ENCODE measurements around the gene PADI6.

Gene PADI6

DNA sequence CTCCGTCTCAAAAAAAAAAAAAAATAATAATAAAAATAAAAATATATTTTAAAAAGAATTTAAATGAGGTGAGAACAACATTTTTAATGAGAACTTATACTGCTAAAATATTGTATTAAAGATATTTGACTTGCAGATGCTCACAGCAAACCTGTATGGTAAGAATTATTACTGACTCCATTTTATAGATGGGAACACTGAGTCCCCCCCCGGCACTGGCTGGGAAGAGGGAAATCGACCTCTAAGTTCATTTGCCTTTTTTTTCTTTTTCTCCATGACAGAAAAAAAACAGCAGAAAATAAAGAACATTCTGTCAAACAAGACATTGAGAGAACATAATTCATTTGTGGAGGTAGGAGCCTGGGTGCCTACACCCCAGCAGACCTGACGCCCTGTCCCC, 13.4 kb upstream of the PADI6 start:
- DNase-seq: no peak

DNA sequence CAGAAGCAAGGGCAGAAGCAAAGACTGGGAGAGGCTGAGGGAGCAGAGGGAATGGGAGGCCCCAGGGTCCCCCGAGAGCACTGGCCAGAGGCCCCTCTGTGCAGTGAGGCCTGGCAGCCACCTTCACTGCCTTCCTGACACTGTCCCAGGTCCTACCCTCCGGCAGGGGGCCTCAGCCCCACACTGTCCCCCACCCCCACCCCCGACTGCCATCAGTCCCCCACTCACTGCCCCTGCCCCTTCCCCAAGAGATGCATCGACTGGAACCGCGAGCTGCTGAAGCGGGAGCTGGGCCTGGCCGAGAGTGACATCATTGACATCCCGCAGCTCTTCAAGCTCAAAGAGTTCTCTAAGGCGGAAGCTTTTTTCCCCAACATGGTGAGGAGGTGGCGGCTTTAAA, 13.0 kb upstream of the PADI6 start:
- DNase-seq: no peak

DNA sequence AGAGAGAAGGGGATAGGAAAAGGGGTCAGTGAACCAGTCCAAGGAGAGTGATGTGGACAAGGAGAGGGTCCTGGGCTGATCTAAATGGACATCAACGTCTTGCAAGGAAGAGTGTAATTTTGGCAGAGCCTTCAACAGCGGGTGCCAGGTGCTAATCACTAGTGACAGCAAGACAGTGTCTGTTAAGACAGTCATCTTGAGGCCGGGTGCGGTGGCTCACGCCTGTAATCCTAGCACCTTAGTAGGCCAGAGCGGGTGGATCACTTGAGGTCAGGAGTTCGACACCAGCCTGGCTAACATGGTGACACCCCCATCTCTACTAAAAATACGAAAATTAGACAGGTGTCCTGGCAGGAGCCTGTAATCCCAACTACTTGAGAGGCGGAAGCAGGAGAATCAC, 12.2 kb upstream of the PADI6 start:
- DNase-seq: no peak

DNA sequence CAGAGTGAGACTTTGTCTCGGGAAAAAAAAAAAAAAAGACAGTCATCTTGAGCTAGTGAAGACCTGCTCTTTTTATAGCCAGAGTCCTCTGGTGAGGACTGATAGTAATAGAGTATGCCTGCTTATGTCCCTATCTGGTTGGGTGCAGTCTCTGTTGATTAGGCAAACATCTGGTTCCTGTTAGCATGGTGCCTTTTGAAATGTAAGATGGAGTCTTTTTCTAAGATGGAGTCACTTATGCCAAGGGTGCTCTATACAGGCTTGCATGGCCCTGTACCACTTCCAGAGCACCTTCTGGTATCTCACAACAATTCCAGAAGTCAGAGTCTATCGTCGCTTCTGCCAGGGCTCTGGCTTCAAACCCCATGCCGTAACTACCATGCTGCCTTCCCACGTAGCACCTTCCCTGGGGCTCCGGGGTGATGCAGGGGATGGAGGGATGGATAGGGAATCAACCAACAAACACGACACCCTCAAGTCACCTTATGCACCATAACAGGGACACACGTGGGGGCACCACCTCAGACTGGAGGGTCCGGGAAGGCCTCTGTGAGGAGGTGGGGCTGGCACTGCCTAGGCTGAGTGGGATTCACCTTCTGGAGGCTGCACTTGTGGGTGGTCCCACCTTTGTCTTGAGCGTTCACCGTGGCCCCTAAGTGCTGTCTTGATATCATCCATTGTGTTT, 11.6 kb upstream of the PADI6 start:
- DNase-seq: no peak

DNA sequence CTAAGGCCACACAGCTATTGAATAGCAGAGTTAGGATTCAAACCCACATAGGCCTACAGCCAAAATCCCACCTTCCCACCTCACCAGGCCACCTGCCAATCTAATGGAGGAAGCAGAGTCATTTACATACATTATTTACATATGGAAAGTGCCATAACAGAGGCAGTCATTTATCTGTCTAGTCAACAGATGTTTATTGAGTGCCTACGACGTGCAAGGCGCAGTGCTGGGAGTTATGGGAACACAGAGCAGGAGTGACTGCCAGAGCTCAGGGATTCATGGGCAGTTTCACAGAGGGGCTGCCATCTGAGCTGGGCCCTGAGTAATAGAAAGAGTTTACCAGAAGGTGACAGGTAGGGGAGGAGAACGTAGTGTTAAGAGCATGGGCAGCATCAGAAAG, 10.3 kb upstream of the PADI6 start:
- DNase-seq: no peak

DNA sequence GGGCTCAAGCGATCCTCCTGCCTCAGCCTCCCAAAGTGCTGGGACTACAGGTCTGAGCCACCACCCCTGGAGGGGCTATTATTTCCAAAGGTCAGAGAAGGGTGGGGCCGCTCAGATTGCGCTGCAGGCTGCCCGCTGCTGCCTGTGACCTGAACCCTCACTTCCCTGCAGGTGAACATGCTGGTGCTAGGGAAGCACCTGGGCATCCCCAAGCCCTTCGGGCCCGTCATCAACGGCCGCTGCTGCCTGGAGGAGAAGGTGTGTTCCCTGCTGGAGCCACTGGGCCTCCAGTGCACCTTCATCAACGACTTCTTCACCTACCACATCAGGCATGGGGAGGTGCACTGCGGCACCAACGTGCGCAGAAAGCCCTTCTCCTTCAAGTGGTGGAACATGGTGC, 8.6 kb upstream of the PADI6 start:
- no peak for DNase-seq

DNA sequence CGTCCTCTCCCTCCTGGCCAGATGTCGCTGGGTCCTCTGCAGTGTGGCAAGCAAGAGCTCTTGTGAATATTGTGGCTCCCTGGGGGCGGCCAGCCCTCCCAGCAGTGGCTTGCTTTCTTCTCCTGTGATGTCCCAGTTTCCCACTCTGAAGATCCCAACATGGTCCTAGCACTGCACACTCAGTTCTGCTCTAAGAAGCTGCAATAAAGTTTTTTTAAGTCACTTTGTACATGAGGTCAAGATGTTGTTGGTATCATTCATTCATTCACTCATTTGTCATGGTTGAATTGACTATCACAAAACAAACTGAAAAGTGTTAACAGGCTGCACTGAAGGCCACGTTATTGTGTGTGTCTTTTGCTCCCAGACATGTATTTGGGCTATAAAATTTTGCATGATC, 8.2 kb upstream of the PADI6 start:
- no peak for DNase-seq

DNA sequence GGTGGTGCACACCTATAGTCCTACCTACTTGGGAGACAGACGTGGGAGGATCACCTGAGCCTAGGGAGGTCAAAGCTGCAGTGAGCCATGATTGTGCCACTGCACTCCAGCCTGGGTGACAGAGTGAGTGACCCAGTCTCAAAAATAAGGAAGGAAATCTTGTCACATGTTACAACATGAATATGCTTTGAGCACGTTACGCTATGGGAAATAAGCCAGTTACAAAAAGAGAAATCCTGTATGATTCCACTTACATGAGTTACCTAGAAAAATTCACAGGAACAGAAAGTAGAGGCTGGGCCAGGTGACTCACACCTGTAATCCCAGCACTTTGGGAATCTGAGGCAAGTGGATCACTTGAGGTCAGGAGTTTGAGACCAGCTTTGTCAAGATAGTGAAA, 6.7 kb upstream of the PADI6 start:
- DNase-seq: no peak

DNA sequence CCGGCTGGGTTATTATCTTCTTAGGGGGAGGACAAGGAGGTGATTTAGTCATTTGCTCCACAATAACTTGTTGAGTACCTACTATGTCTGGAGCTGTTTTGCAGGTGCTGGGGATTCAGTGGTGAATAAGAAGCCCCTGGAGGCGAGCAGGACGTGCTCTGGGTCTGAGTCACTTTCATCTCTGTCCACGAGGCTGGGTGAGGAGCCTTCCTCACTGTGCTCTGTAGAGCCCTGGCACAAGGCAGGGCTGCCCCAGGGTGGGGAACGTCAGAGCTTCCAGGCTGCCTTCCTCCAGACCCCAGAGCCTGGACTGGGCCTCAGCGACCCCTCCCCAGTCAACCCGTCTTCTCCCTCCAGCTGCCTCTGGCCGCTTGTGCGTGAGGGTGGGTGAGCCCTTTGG, 2.5 kb upstream of the PADI6 start:
- DNase-seq: no peak

DNA sequence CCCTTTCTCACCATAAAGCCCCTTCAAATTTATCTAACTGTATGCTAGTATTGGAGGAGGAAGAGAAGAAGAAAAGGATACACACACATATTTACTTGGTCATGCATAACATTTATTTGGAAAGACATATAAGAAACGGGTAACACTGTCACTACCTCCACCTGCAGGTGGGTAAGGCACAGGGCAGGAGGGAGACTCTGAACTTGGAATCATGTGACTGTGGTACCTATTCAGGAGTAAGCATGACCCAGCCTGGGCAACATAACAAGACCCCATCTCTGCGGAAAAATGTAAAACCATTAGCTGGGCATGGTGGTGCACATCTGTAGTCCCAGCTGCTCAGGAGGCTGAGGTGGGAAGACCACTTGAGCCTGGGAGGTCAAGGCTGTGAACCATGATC, 1.4 kb upstream of the PADI6 start:
- DNase-seq: no peak

DNA sequence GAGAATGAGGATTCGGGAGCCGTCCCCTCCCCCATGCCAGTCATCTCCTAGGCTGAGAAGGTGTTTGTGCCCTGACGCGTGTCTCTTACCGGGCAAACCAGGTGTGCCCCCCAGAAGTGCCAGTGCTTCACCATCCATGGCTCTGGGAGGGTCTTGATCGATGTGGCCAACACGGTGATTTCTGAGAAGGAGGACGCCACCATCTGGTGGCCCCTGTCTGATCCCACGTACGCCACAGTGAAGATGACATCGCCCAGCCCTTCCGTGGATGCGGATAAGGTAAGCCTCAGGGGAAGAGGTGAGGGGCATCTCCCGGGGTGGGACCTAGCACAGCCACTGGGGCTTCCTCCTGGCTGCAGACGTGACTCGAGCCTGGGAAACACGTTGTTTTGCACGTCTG, 959 bp downstream of the PADI6 start:
- no peak for DNase-seq

DNA sequence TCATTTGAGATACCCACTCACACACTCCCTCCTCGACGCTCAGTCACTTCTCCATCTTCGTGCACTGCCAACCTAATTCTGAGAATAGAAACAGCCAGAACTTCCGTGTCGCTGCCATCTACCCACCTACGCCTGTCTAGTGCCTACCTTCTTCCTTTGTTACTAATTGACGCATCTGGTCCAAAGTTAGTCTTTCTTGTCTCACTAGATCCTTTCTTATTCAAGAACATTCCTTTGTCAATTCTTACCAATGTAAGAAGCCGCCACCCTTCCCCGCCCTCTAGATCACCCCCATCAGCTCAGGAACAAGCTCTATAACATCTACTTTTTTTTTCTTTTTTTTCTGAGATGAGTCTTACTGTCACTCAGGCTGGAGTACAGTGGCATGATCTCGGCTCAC, 3.7 kb downstream of the PADI6 start:
- no peak for DNase-seq

DNA sequence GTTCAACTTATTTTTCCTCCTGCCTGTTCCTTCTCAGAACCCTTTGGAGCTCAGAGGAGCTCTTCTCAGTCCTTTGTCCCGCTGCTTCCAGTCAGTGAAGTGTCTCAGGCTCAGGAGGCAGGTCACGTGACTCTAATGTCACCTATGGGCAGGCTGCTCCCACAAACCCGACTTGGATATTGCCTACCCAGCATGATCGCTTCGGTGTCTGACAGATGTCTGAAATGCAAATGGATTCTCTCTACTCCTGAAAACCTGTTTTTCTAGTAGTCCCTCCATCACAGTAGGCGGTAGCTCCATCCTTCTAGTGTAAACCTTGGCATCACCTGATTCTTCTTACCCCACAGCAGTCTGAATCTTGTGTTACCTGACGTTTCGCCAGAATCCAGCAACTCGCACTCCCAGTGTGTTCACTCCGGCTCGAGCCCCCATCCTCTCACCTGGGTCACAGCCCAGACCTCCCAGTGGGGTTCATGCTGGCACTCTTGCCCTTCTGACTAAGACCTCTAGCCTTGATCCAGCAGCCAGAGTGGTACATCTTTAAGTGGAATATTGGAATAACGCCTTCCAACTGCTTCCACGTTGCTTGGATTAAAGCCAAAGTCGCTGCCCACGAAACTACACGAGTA, 5.4 kb downstream of the PADI6 start:
- DNase-seq: peak; percentile 8

DNA sequence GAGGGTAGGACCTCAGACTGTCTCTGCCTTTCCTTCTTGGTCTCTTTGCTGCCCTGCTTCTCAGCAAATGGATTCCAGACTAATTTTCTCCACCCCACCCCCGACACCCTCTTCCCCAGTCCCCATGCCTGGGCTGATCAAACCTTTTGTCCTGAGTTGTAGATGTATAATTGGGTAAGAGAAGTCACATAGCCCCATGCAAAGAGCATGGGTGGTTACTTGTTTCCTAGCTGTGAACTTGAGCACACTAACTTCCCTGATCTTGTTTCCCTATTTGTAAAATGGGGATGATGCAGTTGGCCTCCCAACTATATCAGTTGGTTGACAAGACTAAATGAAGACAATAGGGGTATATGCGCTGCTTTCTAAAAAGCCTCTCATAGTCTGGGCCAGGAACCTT, 9.2 kb downstream of the PADI6 start:
- no peak for DNase-seq

DNA sequence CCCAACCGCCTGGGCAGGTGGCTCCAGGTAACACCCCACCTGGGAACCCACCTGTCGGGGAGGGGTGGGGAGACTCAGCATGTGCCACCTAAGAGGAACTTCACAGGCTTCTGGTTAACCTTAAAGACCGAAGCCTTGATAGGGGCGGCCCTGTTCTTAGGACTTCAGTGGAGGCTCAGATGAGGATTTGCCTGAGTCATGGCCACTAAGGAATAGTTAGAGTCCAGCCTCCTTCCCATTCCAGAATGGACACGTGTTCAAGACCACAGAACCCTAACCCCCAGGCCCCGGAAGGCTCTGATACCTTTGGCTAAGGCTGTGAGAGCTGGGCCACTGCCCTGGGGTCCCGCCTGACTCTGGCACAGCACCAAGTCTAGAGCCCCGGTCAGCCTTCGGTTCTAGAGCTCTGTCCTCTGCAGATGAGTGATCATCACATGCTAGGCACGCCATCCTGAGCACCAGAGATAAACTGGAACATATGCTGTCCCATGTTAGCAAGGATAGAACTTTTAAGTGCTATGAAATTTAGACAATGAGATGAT, 20.3 kb downstream of the PADI6 start:
- no peak for DNase-seq

DNA sequence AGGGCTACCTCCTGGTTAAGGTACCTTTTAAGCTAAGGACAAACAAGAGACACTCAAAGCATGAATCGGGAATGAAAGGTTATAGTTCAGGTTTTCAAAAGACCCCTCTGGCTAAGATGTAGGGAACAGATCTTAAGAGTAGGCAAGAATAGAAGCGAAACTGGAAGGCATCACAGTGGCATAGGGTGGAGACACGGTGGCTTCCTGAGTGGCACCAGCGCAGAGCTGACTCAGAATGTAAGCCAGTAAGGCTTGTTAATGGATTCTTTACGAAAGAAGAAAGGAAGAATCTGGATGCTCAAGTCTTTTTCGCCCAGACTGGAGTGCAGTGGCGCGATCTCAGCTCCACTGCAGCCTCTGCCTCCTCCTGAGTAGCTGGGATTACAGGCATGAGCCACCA, 21.2 kb downstream of the PADI6 start:
- no peak for DNase-seq

DNA sequence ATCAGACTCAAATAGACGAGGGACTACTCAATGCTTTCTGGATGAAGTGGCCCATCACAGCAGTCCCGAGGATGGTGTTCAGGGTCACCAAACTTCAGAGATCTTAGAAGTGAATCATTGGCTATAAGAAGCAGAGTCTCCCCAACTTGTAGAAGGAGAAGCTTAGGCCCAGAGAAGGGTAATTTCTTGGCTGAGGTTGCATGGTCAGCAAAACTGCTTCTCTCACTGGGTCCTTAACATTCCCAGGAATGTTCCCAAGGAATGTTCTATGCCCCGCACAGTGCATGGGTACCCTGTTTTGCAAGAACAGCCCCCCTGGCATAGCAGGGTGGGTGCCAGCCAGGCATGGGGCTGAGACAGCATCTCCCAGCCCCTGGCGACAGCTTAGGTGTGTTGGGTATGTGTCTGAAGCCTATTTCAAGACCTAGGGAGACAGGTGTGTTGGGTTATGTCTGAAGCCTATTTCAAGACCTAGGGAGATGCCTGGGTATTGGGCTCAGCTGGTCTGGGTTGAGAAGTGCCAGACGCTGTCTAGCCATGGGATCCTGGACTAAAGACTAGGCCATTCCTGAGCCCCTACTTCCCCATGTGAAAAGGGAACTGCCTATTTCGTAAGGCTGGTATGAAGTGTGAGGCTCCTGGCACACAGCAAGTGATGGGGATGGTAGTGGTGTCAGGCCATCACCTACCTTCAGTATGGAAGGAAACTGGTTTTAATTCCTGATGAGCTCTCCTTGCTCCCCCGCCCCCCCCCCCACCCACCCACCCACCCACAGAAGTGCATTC, 26.1 kb downstream of the PADI6 start:
- no peak for DNase-seq

DNA sequence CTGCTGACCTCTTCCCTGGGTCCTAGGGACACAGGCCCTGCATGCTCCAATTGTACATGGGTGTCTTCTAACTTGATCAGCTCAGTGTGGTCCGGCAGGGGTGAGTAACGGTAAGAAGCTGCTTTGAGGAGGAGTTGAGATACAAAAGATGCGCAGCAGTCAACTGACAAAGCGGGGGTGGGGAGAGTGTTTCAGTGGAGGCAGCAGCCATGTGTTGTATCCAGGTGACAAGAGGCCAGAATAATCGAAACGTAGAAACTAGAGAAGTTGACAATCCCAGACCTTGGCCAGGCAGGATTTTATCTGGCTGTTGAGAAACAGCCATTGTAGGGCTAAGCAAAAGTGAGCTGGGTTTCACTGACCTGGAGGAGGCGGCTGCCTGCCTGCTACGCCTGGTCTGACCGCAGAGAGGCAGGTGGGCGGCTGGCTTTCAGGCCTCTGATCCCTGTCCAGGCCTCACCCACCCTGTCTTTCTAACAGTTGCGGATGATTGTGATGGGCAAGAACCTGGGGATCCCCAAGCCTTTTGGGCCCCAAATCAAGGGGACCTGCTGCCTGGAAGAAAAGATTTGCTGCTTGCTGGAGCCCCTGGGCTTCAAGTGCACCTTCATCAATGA, 28.8 kb downstream of the PADI6 start:
- DNase-seq: no peak

DNA sequence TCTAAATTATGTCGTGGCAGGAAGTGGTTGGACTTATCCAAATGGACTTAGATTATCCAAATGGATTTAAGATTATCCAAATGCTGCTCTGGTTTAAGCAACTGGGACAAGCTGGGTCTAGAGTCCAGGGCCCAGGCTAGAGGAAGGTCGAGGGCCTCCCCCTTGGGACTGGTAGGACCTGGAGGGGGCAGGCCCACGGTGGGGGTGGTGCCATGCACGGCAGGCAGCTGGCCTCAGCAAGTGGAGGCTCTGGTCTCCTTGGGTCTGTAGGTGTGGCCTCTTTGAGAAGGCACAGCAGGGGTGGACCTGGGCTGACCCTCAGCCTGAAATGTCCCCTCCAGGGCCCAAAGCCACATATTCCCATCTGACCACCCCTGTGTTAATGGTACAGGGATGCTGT, 29.8 kb downstream of the PADI6 start:
- no peak for DNase-seq

DNA sequence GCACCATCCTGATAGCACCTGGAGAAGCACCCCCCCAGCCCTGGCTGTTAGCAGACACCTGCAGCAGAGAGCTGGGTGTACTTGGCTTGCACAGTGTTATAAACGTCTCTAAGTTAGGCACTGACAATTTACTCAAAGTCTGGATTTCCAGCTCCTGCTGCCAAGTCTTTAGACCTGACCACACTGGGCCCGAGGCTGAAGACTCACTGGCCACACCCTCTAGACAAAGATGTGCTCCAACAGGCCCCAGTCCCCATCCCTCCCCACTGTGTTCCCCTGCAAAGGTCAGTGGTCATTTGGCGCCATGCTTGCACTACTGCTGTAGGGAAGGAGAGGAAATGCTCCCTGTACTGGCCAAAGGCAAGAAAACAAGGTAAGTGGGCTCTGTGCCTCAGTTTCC, 31.1 kb downstream of the PADI6 start:
- DNase-seq: no peak

DNA sequence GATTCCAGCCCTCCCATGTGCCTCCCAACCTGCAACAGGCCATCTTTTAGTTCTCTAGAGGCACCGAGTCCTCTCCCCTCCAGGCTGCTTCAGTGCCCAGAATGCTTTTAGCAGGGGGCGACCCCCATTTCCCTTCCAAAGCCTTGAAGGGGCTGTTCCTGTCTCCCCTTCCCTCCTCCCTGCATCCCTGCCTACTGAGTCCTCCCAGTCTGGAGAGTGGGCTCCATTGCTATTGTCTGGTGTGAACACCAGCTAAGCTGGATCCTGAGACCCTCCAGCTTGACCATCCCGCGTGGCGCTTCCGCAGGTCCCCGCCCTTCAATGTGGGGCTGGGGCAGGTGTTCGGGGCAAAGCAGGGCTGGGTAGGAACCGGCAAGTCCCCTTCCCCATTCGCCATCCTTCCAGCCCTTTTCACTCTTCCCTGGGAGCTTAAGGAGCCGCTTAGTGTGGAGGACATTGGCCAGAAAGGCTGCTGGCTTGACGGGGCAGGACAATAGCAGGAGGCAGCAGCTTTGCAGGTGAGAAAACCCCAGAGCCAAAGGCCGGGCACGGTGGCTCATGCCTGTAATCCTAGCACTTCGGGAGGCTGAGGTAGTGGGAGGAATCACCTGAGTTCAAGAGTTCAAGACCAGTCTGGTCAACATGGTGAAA, 32.2 kb downstream of the PADI6 start:
- no peak for DNase-seq

DNA sequence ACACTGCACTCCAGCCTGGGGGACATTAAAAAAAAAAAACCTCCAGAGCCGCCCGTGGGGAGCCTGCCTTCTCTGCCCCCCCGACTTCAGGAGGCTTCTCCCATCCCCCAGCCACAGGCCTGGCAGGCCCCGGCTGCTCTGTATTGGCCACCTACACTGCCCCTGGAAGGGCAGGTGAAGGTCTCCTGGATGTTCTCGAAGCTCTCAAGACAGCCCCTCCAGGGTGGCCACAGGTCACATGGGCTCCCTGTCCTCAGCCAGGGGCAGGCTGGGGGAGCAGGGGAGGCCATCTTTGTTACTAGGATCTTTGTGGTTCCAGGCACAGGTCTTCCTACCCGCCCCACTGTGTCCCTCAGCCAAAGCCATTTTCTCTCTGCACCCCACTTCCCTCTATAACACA, 32.8 kb downstream of the PADI6 start:
- DNase-seq: no peak
